HL-60 (cell line): Measurements from ENCODE around the gene SMAD2.

Experiments
- CTCF ChIP-seq: IDR thresholded peaks from one replicate; pipeline ENCODE4 v1.5.1; 2011; ENCODE audit warnings: low read length, control low read depth, inconsistent platforms; ENCODE audit not compliant: insufficient read depth
- GABPA ChIP-seq: IDR thresholded peaks from 2 replicates; pipeline ENCODE4 v1.6.1; 2012; ENCODE audit warnings: low read depth
- POLR2AphosphoS5 ChIP-seq: IDR thresholded peaks from 2 replicates; pipeline ENCODE4 v1.6.1; 2012; ENCODE audit warnings: low read depth
- REST ChIP-seq: IDR thresholded peaks from 2 replicates; pipeline ENCODE4 v1.6.1; 2012; ENCODE audit warnings: low read depth; ENCODE audit not compliant: insufficient replicate concordance
- SPI1 ChIP-seq: IDR thresholded peaks from 2 replicates; pipeline ENCODE4 v1.6.1; 2012; ENCODE audit warnings: low read depth, mild to moderate bottlenecking, borderline replicate concordance

- TF ChIP-seq CTCF (no peak), POLR2AphosphoS5 (no peak), REST (no peak), GABPA (no peak), SPI1 (no peak)
Measured at GRCh38 chr18:47903809-47904208, 26.6 kb downstream of the SMAD2 start.
